Ovary (tissue), 9 donors: ENCODE results near the gene TCF12. TPM values are rescaled to one million over a fixed set of nuclear protein-coding genes. Genes with fewer than 3 reads are reported as not detected.

ENCODE experiments used
- DNase-seq, 5 donors: peaks; one replicate each; pipeline ENCODE4 v3.0.0-alpha.2; 2019 to 2020
- H3K27ac ChIP-seq, 2 donors: fragments of 200-600 bp; one replicate each; pipeline versions ENCODE4 v1.5.1 to v1.8.0; 2019 to 2022
- H3K27me3 ChIP-seq: fragments of 200-600 bp; one replicate; pipeline ENCODE4 v1.8.0; 2022
- H3K36me3 ChIP-seq: fragments of 200-600 bp; sonication (generic); one replicate; pipeline ENCODE4 v1.5.1; 2019
- H3K4me1 ChIP-seq: one replicate; pipeline ENCODE4 v1.8.1; 2013; ENCODE audit warnings: mild to moderate bottlenecking, moderate library complexity; ENCODE audit not compliant: insufficient read depth
- H3K4me3 ChIP-seq: fragments of 200-600 bp; sonication (generic); one replicate; pipeline ENCODE4 v1.5.1; 2017
- H3K9me3 ChIP-seq, 2 donors: fragments of 200-600 bp in 1 of 2; sonication (generic) in 1 of 2; one replicate each; pipeline versions ENCODE4 v1.5.1 to v1.8.1; 2013 to 2019; ENCODE audit warnings: mild to moderate bottlenecking in 1 of 2, moderate library complexity in 1 of 2
- EP300 ChIP-seq: sonication (generic); formaldehyde crosslinking; IDR thresholded peaks from one replicate; pipeline ENCODE4 v1.6.1; 2017; ENCODE audit warnings: antibody characterized with exemption
- POLR2A ChIP-seq: fragments of 450-650 bp; IDR thresholded peaks from one replicate; pipeline ENCODE4 v1.6.1; 2017; ENCODE audit warnings: antibody characterized with exemption, mild to moderate bottlenecking, moderate library complexity
- WGBS, 3 donors: extraction: QIAGEN DNeasy Blood & Tissue Kit in 1 of 3; methylation state at CpG; one replicate each; pipeline versions ENCODE4 v1.1.5 to v1.1.7; 2013 to 2017; 5-methylcytosine and 5-hydroxymethylcytosine counted together
- intact Hi-C, 4 donors: fragments of 100-400 bp; cut with DNase I; formaldehyde crosslinking; loops; one replicate each; pipeline versions ENCODE4 v1.11.0 to v1.15.1; 2022 to 2023
- polyA plus RNA-seq, 2 donors: library from polyadenylated mRNA; stranded (reverse); fragments of 200-250 nt in 1 of 2; fragments of 350-450 nt in 1 of 2; fragmentation: Illumina TruSeq in 1 of 2; extraction: RNeasy Lipid Tissue Mini Kit (QIAGEN cat#74804) in 1 of 2; gene quantifications; one replicate each; pipeline ENCODE4 v1.2.3, GENCODE V29; 2013 to 2014
- total RNA-seq, 7 donors: library from RNA; depleted of rRNA in 2 of 7; stranded (reverse); fragments of >200 nt in 2 of 7; fragmentation: NEBNext Ultra II Directional in 3 of 7; extraction: Animal tissue kit (Norgen Biotek cat#: 25700) in 3 of 7; gene quantifications; one replicate each; pipeline versions ENCODE4 v1.1.0 to v1.2.4, GENCODE V29; 2016 to 2023
- TF ChIP-seq, protein P1 (sequence below), 3 donors: fragments of 450-650 bp in 2 of 3; fragments of 200-600 bp in 1 of 3; IDR thresholded peaks; one replicate each; pipeline versions ENCODE4 v1.5.1 to v1.8.0; 2016 to 2022; ENCODE audit warnings: antibody characterized with exemption in 3 of 3, mild to moderate bottlenecking in 1 of 3
- donor health status: DM: no; HTN: no; CAD: no; lungs with moderate emphysema.
- donor health status: DM: no; HTN: no; CAD: no.
- donor health status: Bipolar disorder and iron deficiency.
- donor health status: DM: yes; HTN: yes; CAD: no.
- donor health status: DM: no; HTN: no; CAD: no.
- donor health status: DM: yes; HTN: yes; CAD: no.

TCF12 gene
- total and polyA plus RNA-seq, 9 donors, result 28.6 to 150 (median 116) TPM

DNA sequence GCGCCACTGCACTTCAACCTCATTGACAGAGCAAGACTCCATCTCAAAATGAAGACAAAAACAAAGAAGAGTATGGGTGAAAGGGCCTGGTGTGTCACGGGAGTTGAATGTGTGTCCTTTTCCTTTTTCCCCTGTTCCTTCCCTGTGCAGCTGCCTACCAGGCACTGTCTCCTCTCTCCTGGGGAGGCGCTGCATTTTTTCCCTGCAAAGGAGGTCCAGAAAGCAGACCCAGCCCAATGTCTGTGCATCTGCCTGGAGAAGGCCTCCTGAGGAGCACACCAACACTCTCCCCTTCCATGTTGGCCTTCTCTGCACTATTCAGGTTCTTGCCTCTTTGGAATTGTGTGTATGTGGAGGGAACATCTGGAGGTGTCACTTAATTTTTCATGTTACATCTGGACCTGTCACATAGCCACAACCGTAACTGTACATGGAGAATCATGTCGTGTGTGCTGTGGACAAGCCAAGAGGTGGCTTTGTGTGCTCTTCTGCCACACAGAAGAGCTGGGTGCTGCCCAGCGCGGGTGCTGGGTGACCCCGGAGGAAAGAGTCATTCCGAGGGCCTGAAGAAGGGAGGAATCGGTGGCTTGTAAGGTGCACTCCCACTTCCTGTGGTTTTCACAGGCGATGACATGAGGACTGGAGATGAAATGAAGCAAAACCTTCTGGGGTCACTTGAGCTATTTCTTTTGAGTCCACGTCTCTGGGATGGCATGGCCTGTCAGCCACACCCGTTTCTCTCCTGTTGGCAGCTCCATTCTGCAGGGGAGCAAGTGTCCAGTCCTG lies 411.3 kb downstream of the TCF12 start:
- WGBS, 3 donors, result 81 to 85% (median 83%) methylated on average over 13 of the region's 13 CpGs
- Histone ChIP-seq H3K36me3 (no peaks in the 10 kb centered on the region), H3K4me1 (peaks cover 1% of the 10 kb centered on the region), H3K4me3 (no peak overlapping the region), H3K27me3 (no peaks in the 10 kb centered on the region), H3K27ac (no peak overlapping the region), H3K9me3 (no peaks in the 10 kb centered on the region)
- TF ChIP-seq POLR2A, result no peak
- TF ChIP-seq, protein P1, sequence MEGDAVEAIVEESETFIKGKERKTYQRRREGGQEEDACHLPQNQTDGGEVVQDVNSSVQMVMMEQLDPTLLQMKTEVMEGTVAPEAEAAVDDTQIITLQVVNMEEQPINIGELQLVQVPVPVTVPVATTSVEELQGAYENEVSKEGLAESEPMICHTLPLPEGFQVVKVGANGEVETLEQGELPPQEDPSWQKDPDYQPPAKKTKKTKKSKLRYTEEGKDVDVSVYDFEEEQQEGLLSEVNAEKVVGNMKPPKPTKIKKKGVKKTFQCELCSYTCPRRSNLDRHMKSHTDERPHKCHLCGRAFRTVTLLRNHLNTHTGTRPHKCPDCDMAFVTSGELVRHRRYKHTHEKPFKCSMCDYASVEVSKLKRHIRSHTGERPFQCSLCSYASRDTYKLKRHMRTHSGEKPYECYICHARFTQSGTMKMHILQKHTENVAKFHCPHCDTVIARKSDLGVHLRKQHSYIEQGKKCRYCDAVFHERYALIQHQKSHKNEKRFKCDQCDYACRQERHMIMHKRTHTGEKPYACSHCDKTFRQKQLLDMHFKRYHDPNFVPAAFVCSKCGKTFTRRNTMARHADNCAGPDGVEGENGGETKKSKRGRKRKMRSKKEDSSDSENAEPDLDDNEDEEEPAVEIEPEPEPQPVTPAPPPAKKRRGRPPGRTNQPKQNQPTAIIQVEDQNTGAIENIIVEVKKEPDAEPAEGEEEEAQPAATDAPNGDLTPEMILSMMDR (IDR thresholded peaks at IDR 0.05), result no peak
- intact Hi-C loops, result loop anchor here in 1 of 4 donors (10.0 kb wide), 1 partner anchor 835 kb away; no protein-coding TSS in a partner anchor
- no peak for DNase-seq

- no peaks in the 10 kb centered on the region for H3K27me3 ChIP-seq
- no peaks in the 10 kb centered on the region for H3K36me3 ChIP-seq
- H3K4me1 ChIP-seq, result peaks cover 1% of the 10 kb centered on the region
- no peak for TF ChIP-seq POLR2A
- TF ChIP-seq, protein P1 (IDR thresholded peaks at IDR 0.05), result no peak
- no peak for TF ChIP-seq EP300
- DNase-seq, result no peak
- H3K9me3 ChIP-seq, result no peaks in the 10 kb centered on the region
- intact Hi-C loops, result loop anchor here in 1 of 4 donors (10.0 kb wide), 1 partner anchor 836 kb away; no protein-coding TSS in a partner anchor
- no peak overlapping the region for H3K4me3 ChIP-seq
- 81 to 85% (median 81%) methylated on average over 14 of the region's 14 CpGs for WGBS, 3 donors
- H3K27ac ChIP-seq, result no peak overlapping the region
These were observed 412.3 kb downstream of the TCF12 start for GRCh38 chr15:57330619-57331340.

- no peak overlapping the region for H3K27ac ChIP-seq
- no peaks in the 10 kb centered on the region for H3K27me3 ChIP-seq
- no peak for TF ChIP-seq EP300
- no peaks in the 10 kb centered on the region for H3K4me1 ChIP-seq
- no peak for DNase-seq
- H3K36me3 ChIP-seq, result no peaks in the 10 kb centered on the region
- no peaks in the 10 kb centered on the region for H3K9me3 ChIP-seq
- H3K4me3 ChIP-seq, result no peak overlapping the region
- 84 to 86% (median 86%) methylated on average over 6 to 8 of the region's 8 CpGs for WGBS, 3 donors
- intact Hi-C loops, result loop anchor here in 1 of 4 donors (10.0 kb wide), 1 partner anchor 838 kb away; no protein-coding TSS in a partner anchor
These were observed 413.9 kb downstream of the TCF12 start for GRCh38 chr15:57332326-57332725.

GRCh38 chr15:57333487-57333886 lies 415.0 kb downstream of the TCF12 start:
- no peak overlapping the region for H3K27ac ChIP-seq
- DNase-seq, result no peak
- no peaks in the 10 kb centered on the region for H3K27me3 ChIP-seq
- WGBS, 3 donors, result 64 to 68% (median 65%) methylated on average over 4 of the region's 4 CpGs
- H3K36me3 ChIP-seq, result no peaks in the 10 kb centered on the region
- H3K4me3 ChIP-seq, result no peak overlapping the region
- TF ChIP-seq, protein P1 (IDR thresholded peaks at IDR 0.05), result no peak
- no peaks in the 10 kb centered on the region for H3K9me3 ChIP-seq
- intact Hi-C loops, result loop anchor here in 1 of 4 donors (10.0 kb wide), 1 partner anchor 839 kb away; no protein-coding TSS in a partner anchor
- H3K4me1 ChIP-seq, result no peaks in the 10 kb centered on the region
